Measurements from ENCODE around the gene NR0B2. TPM values are rescaled to one million over a fixed set of nuclear protein-coding genes. Genes with fewer than 3 reads are reported as not detected.

Gene NR0B2
- total and polyA plus RNA-seq, 2 of the 13 experiments (the other 11 are each of a cell fraction or from before 2014, with no cell fraction given): 72.5 to 133 TPM

- TF ChIP-seq ARID4A (CRISPR knock-in tag; IDR thresholded peaks at IDR 0.05; ENCODE audit: borderline replicate concordance) (peak; percentile 96), TFE3 (CRISPR knock-in tag; IDR thresholded peaks at IDR 0.05) (peak; percentile 99), ZNF619 (CRISPR knock-in tag; IDR thresholded peaks at IDR 0.05) (no peak), KAT2B (IDR thresholded peaks at IDR 0.05; ENCODE audit: borderline replicate concordance, low read depth, low read length) (no peak), MYPOP (CRISPR knock-in tag; IDR thresholded peaks at IDR 0.05) (peak; percentile 92), ARNT (IDR thresholded peaks at IDR 0.05) (no peak), DNMT1 (CRISPR knock-in tag; IDR thresholded peaks at IDR 0.05) (no peak), ZNF839 (CRISPR knock-in tag; IDR thresholded peaks at IDR 0.05; ENCODE audit: borderline replicate concordance) (no peak), HNRNPUL1 (IDR thresholded peaks at IDR 0.05; ENCODE audit: low read depth, low read length) (no peak), ZBTB21 (CRISPR knock-in tag; IDR thresholded peaks at IDR 0.05) (no peak), ZZZ3 (CRISPR knock-in tag; IDR thresholded peaks at IDR 0.05; ENCODE audit: borderline replicate concordance) (no peak; the same call in 1 of the 2 replicates), ZNF24 (IDR thresholded peaks at IDR 0.05) (no peak), ELF1 (CRISPR knock-in tag; IDR thresholded peaks at IDR 0.05) (peak; percentile 89), ZNF761 (CRISPR knock-in tag; conservative IDR thresholded peaks at IDR 0.05) (peak; percentile 97), ZNF512B (CRISPR knock-in tag; IDR thresholded peaks at IDR 0.05; ENCODE audit: borderline replicate concordance) (0 out of 2 replicates have a peak, but pooled peaks have one; percentile 26), ZNF383 (CRISPR knock-in tag; IDR thresholded peaks at IDR 0.05; ENCODE audit: borderline replicate concordance) (no peak), HES4 (CRISPR knock-in tag; IDR thresholded peaks at IDR 0.05; ENCODE audit: borderline replicate concordance) (peak; percentile 92; the same call in 1 of the 2 replicates), NCOA2 (CRISPR knock-in tag; IDR thresholded peaks at IDR 0.05) (peak; percentile 99), ZNF546 (CRISPR knock-in tag; conservative IDR thresholded peaks at IDR 0.05) (peak; percentile 71; the same call in 1 of the 2 replicates), ZNF773 (CRISPR knock-in tag; IDR thresholded peaks at IDR 0.05; ENCODE audit: borderline replicate concordance) (peak; percentile 75; the same call in 1 of the 2 replicates)
Observed at GRCh38 chr1:26913754-26914619, at the start of gene NR0B2 (continued).

Data from HepG2 (cell line).